Fibroblast of pulmonary artery (primary cell): ENCODE results near the gene CAMKK2.

ENCODE experiments used
- DNase-seq: peaks from one replicate; pipeline ENCODE4 v3.0.0-alpha.2; 2010; ENCODE audit warnings: low read depth
- H3K4me3 ChIP-seq: replicated peaks from 2 replicates; pipeline ENCODE4 v1.5.1; 2011; ENCODE audit warnings: low read depth, mild to moderate bottlenecking, control low read depth, low read length, moderate library complexity
- CTCF ChIP-seq: IDR thresholded peaks from 2 replicates; pipeline ENCODE4 v1.5.1; 2011; ENCODE audit warnings: mild to moderate bottlenecking, control low read depth, low read length, inconsistent platforms; ENCODE audit errors: missing control alignments

CAMKK2 gene

DNA sequence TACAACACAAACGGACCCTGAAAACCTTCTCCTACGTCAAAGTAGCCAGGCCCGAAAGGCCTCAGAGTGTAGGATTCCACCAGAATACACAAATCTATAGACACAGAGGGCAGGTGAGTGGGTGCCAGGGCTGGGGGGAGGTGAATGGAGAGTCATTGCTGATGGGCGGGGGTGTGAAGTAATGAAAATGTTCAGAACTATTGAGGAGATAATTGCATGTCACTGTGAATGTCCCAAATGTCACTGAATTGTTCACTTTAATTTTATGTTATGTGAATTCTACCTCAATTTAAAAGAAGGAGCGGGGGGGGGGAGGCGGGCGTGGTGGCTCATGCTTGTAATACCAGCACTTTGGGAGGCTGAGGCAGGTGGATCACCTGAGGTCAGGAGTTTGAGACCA lies 50.6 kb downstream of the CAMKK2 start:
- no peak overlapping the region for H3K4me3 ChIP-seq
- TF ChIP-seq CTCF: no peak
- DNase-seq: no peak

DNA sequence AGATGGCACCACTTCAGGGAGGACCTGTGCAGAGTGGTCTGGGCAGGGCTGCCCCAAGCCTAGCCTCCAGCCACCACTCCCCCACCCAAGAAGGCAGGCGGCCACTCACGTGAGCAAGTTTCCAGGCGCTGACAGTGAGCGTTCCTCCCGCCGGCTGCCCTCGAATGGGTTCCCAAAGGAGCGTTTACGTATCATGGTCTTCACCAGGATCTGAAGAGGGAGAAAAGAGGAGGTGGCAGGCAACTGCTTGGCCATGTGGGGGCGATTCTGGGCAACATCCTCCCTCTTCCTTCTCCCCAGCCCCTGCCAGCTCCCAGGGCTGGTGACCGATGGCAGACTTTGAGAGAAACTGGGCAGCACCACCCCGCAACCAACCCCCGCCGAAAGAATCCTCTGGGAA lies 51.5 kb downstream of the CAMKK2 start:
- H3K4me3 ChIP-seq: no peak overlapping the region
- TF ChIP-seq CTCF: no peak
- DNase-seq: no peak

DNA sequence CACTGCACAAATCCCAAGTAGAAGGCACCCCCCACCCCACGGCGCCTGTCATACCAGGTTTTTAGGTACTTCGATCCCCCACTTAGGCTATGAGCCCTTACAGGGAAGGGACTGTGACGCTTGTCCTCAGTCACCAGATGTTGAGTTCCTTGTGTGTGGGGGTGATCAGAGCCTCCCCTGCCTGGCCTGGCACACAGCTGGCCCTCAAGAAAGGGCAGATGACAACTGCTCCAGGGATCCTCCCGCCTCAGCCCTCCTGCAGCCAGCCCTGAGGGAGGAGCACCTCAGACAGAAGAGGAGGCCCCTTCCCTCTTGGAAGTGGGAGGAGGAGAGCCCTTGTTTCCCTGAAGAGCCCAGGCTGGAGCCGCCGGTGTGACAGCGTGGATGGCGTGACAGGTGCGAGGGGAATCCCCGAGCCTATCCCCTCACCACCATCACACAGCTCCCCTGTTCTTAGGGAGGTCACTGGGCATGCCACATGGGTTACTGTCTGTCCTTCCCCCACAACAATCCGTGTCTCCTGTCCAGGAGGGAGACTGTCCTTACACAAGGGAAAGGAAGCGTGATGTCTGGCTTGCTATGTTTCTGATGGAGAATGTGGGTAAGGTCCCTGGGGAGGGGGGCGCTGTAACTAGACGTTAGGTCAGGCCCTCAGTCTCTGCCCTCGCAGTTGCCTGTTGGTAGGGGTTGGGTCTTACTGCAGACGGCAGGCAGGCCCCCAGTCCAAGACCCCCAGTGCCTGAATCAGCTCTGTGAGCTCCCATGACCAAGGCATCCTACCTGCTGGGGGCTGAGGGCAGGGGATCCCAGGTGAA lies 55.1 kb downstream of the CAMKK2 start:
- no peak for TF ChIP-seq CTCF
- no peak overlapping the region for H3K4me3 ChIP-seq
- peak; percentile 3 for DNase-seq

GRCh38 chr12:121240484-121241101 lies 55.9 kb downstream of the CAMKK2 start:
- peak; percentile 71 for DNase-seq
- TF ChIP-seq CTCF: no peak
- no peak overlapping the region for H3K4me3 ChIP-seq

- TF ChIP-seq CTCF: no peak
- no peak for DNase-seq
- no peak overlapping the region for H3K4me3 ChIP-seq
These were observed 56.5 kb downstream of the CAMKK2 start for GRCh38 chr12:121240062-121240420.

DNA sequence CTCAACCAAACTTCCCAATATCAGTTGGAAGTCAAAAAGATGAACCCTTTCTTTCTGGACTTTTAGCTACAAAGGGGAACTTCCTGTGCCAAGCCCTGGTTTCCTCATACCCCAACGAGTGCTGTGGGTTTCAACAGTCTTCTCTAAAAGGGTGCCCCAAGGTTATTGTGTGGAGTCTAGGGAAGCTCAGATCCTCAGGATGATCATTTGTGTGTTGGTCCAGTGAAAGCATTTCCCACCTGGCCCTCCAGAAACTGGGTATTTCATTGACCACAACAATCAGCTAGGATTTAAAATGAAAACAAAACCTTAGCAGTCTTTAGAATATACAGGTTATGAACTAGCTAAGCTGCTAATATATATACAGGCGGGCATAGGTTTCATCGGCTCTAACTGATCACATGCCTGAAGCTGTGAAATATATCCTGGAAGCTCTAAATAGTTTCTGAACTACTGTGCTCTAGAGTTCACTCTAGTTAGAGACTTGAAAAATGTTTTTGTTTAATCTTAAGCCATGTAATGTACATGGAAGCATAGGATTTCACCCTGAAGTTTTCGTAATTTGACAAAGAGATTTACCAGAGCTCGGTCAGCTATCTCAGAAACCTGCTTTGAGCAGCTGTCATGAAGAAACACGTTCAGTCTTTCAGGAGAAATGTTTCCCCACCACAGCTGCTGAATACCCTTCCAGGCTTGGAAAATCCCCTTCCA lies 57.0 kb downstream of the CAMKK2 start:
- no peak for DNase-seq
- H3K4me3 ChIP-seq: no peak overlapping the region
- no peak for TF ChIP-seq CTCF
